ENCODE measurements around the gene TMEM150A. TPM values are rescaled to one million over a fixed set of nuclear protein-coding genes. Genes with fewer than 3 reads are reported as not detected.

TMEM150A gene
- total and polyA plus RNA-seq, 10 donors: 9.4 to 18.8 (median 11.3) TPM

DNA sequence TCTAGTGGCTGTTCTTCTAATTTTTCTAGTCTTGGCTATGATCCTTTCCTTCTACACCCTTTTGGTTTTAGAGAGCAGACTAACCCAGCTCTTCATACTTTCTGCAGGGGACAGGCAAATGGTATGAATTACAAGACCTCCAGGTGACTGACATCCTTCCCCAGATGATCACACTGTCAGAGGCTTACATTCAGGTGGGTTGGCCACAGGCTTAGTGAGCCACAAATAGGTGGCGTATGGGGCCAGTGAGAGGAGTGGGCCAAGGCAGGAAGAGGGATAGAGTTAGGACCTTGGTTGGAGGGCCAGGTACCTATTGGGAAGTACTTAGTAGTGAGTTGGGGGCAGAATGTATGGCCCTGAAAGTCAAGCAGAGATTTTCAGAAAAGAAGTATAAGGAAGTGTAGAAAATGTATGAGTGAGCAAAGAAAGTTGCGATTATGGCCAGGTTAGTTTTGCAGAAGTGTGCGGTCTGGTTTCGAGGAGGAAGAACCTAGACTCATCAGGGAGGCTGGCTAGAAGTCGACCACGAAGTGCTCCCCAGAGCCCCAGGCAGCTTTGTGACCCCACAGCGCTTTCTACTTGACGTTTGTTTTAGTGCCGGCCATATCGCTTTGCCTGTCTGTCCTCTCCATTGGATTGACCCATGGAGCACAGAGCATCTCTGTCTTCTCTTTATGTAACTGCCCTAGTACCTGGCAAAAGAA lies 45.5 kb upstream of the TMEM150A start:
- peak overlapping the region in 3 of 8 donors; percentile 13 to 25 (median 13) for H3K27ac ChIP-seq
- 66 to 77% (median 68%) methylated on average over 10 of the region's 10 CpGs for WGBS, 5 donors
- DNase-seq: no peak
- TF ChIP-seq, protein P1, sequence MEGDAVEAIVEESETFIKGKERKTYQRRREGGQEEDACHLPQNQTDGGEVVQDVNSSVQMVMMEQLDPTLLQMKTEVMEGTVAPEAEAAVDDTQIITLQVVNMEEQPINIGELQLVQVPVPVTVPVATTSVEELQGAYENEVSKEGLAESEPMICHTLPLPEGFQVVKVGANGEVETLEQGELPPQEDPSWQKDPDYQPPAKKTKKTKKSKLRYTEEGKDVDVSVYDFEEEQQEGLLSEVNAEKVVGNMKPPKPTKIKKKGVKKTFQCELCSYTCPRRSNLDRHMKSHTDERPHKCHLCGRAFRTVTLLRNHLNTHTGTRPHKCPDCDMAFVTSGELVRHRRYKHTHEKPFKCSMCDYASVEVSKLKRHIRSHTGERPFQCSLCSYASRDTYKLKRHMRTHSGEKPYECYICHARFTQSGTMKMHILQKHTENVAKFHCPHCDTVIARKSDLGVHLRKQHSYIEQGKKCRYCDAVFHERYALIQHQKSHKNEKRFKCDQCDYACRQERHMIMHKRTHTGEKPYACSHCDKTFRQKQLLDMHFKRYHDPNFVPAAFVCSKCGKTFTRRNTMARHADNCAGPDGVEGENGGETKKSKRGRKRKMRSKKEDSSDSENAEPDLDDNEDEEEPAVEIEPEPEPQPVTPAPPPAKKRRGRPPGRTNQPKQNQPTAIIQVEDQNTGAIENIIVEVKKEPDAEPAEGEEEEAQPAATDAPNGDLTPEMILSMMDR (IDR thresholded peaks at IDR 0.05 in 8 of 11, conservative IDR thresholded peaks at IDR 0.05 in 3 of 11): no peak
- TF ChIP-seq POLR2AphosphoS5 (IDR thresholded peaks at IDR 0.05) (no peak), POLR2A (IDR thresholded peaks at IDR 0.05) (no peak)
- no peaks in the 10 kb centered on the region for H3K27me3 ChIP-seq (replicated peaks in 1 of 7)
- peaks cover 0 to 25% (median 12%) of the 10 kb centered on the region in 6 donors for H3K4me1 ChIP-seq
- intact Hi-C loops (cut with DNase I; ENCODE audit: low total_unique reads): no loop called here
- H3K36me3 ChIP-seq: peaks cover 8 to 100% (median 96%) of the 10 kb centered on the region in 6 donors
- H3K4me3 ChIP-seq: no peak overlapping the region
- H3K9me3 ChIP-seq: no peaks in the 10 kb centered on the region

DNA sequence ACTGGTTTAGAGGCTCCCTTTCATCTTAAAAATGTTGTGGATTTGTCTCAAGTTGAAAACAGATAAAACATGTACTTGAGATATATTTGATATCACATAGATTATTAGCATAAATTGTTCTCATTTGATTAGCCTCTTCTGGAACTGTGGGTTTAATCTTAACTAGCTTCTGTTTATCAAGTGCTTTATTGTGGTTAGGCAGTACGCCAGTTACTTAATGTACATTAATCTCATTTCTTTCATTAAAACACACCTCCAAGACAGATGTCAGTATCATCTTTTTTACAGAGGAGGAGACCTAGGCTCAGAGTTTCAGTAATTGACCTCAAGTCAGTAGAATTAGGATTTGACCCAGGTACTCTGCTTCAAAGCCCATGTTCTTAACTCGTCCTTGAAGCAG lies 43.7 kb upstream of the TMEM150A start:
- 87 to 98% (median 92%) methylated on average over 2 of the region's 2 CpGs for WGBS, 5 donors
- Histone ChIP-seq H3K4me3 (no peak overlapping the region), H3K4me1 (peaks cover 0 to 25% (median 12%) of the 10 kb centered on the region in 6 donors), H3K27ac (no peak overlapping the region), H3K27me3 (replicated peaks in 1 of 7) (no peaks in the 10 kb centered on the region), H3K9me3 (no peaks in the 10 kb centered on the region), H3K36me3 (peaks cover 12 to 100% (median 98%) of the 10 kb centered on the region in 6 donors)
- no peak for DNase-seq
- intact Hi-C loops (cut with DNase I; ENCODE audit: low total_unique reads): no loop called here
- no peak for TF ChIP-seq POLR2AphosphoS5 (IDR thresholded peaks at IDR 0.05)
- TF ChIP-seq POLR2A (IDR thresholded peaks at IDR 0.05): no peak
- TF ChIP-seq, protein P1 (IDR thresholded peaks at IDR 0.05 in 8 of 11, conservative IDR thresholded peaks at IDR 0.05 in 3 of 11): no peak

GRCh38 chr2:85644909-85645308 lies 42.4 kb upstream of the TMEM150A start:
- peaks cover 0 to 25% (median 12%) of the 10 kb centered on the region in 6 donors for H3K4me1 ChIP-seq
- 96 to 99% (median 97%) methylated on average over 8 of the region's 8 CpGs for WGBS, 5 donors
- peaks cover 12 to 100% (median 100%) of the 10 kb centered on the region in 6 donors for H3K36me3 ChIP-seq
- no peak for TF ChIP-seq POLR2A (IDR thresholded peaks at IDR 0.05)
- intact Hi-C loops (cut with DNase I; ENCODE audit: low total_unique reads): no loop called here
- no peak overlapping the region for H3K27ac ChIP-seq
- no peak for DNase-seq
- H3K4me3 ChIP-seq: no peak overlapping the region
- H3K9me3 ChIP-seq: no peaks in the 10 kb centered on the region
- no peaks in the 10 kb centered on the region for H3K27me3 ChIP-seq (replicated peaks in 1 of 7)

DNA sequence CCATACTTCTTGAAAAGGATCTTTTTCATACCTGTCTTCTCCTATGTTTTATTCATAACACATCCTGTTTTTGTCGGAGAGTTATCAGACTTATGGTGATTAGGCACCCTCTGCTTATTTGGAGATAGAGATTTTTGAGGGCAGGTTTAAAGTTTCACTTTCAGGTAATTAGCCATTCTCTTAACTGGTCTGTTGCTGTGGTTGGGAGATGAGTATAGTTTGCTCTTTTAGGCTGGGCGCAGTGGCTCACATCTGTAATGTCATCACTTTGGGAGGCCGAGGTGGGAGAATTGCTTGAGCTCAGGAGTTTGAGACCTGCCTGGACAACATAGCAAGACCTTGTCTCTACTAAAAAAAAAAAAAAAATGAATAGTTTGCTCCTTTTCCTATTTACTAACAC lies 40.2 kb upstream of the TMEM150A start:
- no peak for TF ChIP-seq POLR2A (IDR thresholded peaks at IDR 0.05)
- no peaks in the 10 kb centered on the region for H3K27me3 ChIP-seq (replicated peaks in 1 of 7)
- intact Hi-C loops (cut with DNase I; ENCODE audit: low total_unique reads): no loop called here
- no peak for DNase-seq
- H3K9me3 ChIP-seq: no peaks in the 10 kb centered on the region
- peaks cover 12 to 100% (median 100%) of the 10 kb centered on the region in 6 donors for H3K36me3 ChIP-seq
- peaks cover 0 to 8% (median 3%) of the 10 kb centered on the region in 6 donors for H3K4me1 ChIP-seq
- no peak overlapping the region for H3K4me3 ChIP-seq
- 76 to 86% (median 81%) methylated on average over 3 of the region's 3 CpGs for WGBS, 5 donors
- no peak overlapping the region for H3K27ac ChIP-seq

GRCh38 chr2:85635636-85636035 lies 33.1 kb upstream of the TMEM150A start:
- no peaks in the 10 kb centered on the region for H3K9me3 ChIP-seq
- intact Hi-C loops (cut with DNase I; ENCODE audit: low total_unique reads): loop anchor here (5.0 to 10.0 kb wide), 2 partner anchors 72 to 179 kb away; no protein-coding TSS in a partner anchor
- H3K27ac ChIP-seq: no peak overlapping the region
- DNase-seq: no peak
- H3K4me1 ChIP-seq: peaks cover 0 to 7% (median 0%) of the 10 kb centered on the region in 6 donors
- H3K4me3 ChIP-seq: no peak overlapping the region
- 63 to 77% (median 69%) methylated on average over 4 of the region's 4 CpGs for WGBS, 5 donors
- H3K36me3 ChIP-seq: peaks cover 3 to 100% (median 96%) of the 10 kb centered on the region in 6 donors
- TF ChIP-seq, protein P1 (IDR thresholded peaks at IDR 0.05 in 8 of 11, conservative IDR thresholded peaks at IDR 0.05 in 3 of 11): no peak
- no peak for TF ChIP-seq POLR2A (IDR thresholded peaks at IDR 0.05)
- no peak for TF ChIP-seq POLR2AphosphoS5 (IDR thresholded peaks at IDR 0.05)
- no peaks in the 10 kb centered on the region for H3K27me3 ChIP-seq (replicated peaks in 1 of 7)

Measured in spleen (tissue), 11 donors.